T-helper 1 cell treated with Interleukin-12 subunit alpha and Interleukin-12 subunit beta and Interleukin-4 antibody, amounts not matched to agents 30 μg/mL and 1 μg/mL, for 36 hours (primary cell): ENCODE data around the gene KCNAB1.

Experiments used
- H3K27ac Mint-ChIP-seq: one replicate; pipeline ENCODE4 v1.8.0; 2021; ENCODE audit warnings: mild to moderate bottlenecking, mixed read lengths
- H3K27me3 Mint-ChIP-seq: one replicate; pipeline ENCODE4 v1.8.0; 2021; ENCODE audit warnings: low read depth, mixed read lengths
- H3K36me3 Mint-ChIP-seq: one replicate; pipeline ENCODE4 v1.8.0; 2021; ENCODE audit warnings: low read depth, mixed read lengths
- H3K4me1 Mint-ChIP-seq: one replicate; pipeline ENCODE4 v1.8.0; 2021; ENCODE audit warnings: low read depth, mixed read lengths
- H3K4me3 Mint-ChIP-seq: one replicate; pipeline ENCODE4 v1.8.0; 2021; ENCODE audit warnings: mild to moderate bottlenecking, moderate library complexity, mixed read lengths
- H3K9me3 Mint-ChIP-seq: one replicate; pipeline ENCODE4 v1.8.0; 2021; ENCODE audit warnings: mixed read lengths

The KCNAB1 gene

GRCh38 chr3:156460206-156460611, 339.8 kb downstream of the KCNAB1 start:
- Mint-ChIP-seq H3K4me1 (no peaks in the 10 kb centered on the region), H3K9me3 (no peaks in the 10 kb centered on the region), H3K27ac (no peak overlapping the region), H3K36me3 (no peaks in the 10 kb centered on the region), H3K27me3 (peaks cover 41% of the 10 kb centered on the region), H3K4me3 (no peak overlapping the region)

GRCh38 chr3:156461889-156462288, 341.5 kb downstream of the KCNAB1 start:
- Mint-ChIP-seq H3K36me3 (no peaks in the 10 kb centered on the region), H3K27ac (no peak overlapping the region), H3K27me3 (peaks cover 51% of the 10 kb centered on the region), H3K9me3 (no peaks in the 10 kb centered on the region), H3K4me1 (no peaks in the 10 kb centered on the region), H3K4me3 (no peak overlapping the region)

DNA sequence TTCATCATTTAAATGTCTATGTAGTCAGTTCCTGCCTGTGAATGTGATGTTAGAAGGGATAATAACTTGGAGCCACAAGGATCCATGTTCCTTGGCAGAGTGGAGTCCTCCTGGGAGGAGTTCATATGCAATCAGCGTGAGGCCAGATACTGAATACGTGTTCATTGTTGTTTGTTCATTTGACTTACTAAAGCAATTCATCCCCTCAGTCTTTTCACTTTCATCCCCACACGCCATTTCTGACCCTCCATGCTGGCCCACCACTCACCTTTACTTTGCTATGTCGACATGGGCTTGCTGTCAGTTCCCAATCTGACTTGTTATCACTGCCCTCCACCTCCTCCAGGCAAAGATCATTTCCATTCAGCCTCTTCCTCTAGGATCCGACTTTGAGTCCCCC, 342.7 kb downstream of the KCNAB1 start:
- Mint-ChIP-seq H3K9me3 (no peaks in the 10 kb centered on the region), H3K27ac (no peak overlapping the region), H3K4me1 (no peaks in the 10 kb centered on the region), H3K27me3 (peaks cover 59% of the 10 kb centered on the region), H3K36me3 (no peaks in the 10 kb centered on the region), H3K4me3 (no peak overlapping the region)

DNA sequence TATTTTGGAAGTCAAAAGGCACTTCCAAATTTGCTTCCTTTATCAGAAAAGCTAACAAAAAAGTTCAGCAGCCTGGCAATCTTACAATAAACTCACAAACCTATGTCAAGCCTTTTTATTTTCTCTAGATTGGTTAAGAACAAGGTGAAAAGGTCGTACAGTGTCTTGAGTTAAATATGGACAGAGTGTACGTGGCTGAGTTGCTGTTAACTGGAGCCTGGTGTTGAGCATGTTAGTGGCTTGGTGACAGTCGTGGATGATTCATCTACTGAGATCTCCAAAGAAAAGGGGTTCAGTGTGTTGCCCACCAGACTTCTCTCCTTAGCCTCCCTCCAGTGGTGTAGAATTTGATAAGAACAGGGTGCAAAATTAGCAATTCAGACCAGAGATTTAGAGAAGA, 344.8 kb downstream of the KCNAB1 start:
- H3K36me3 Mint-ChIP-seq, result no peaks in the 10 kb centered on the region
- no peak overlapping the region for H3K27ac Mint-ChIP-seq
- no peak overlapping the region for H3K4me3 Mint-ChIP-seq
- no peaks in the 10 kb centered on the region for H3K4me1 Mint-ChIP-seq
- peaks cover 67% of the 10 kb centered on the region for H3K27me3 Mint-ChIP-seq
- no peaks in the 10 kb centered on the region for H3K9me3 Mint-ChIP-seq

GRCh38 chr3:156469456-156469855, 349.1 kb downstream of the KCNAB1 start:
- Mint-ChIP-seq H3K36me3 (no peaks in the 10 kb centered on the region), H3K4me3 (no peak overlapping the region), H3K4me1 (no peaks in the 10 kb centered on the region), H3K27me3 (peaks cover 65% of the 10 kb centered on the region), H3K9me3 (no peaks in the 10 kb centered on the region), H3K27ac (no peak overlapping the region)

GRCh38 chr3:156471431-156471830, 351.1 kb downstream of the KCNAB1 start:
- Mint-ChIP-seq H3K4me1 (peaks cover 2% of the 10 kb centered on the region), H3K27ac (no peak overlapping the region), H3K9me3 (no peaks in the 10 kb centered on the region), H3K27me3 (peaks cover 71% of the 10 kb centered on the region), H3K4me3 (no peak overlapping the region), H3K36me3 (no peaks in the 10 kb centered on the region)

- Mint-ChIP-seq H3K27me3 (peaks cover 73% of the 10 kb centered on the region), H3K4me1 (peaks cover 2% of the 10 kb centered on the region), H3K27ac (no peak overlapping the region), H3K9me3 (no peaks in the 10 kb centered on the region), H3K4me3 (no peak overlapping the region), H3K36me3 (no peaks in the 10 kb centered on the region)
Observed at GRCh38 chr3:156472150-156472549, 351.8 kb downstream of the KCNAB1 start.

GRCh38 chr3:156472684-156473083, 352.3 kb downstream of the KCNAB1 start:
- H3K9me3 Mint-ChIP-seq, result no peaks in the 10 kb centered on the region
- no peak overlapping the region for H3K4me3 Mint-ChIP-seq
- peaks cover 2% of the 10 kb centered on the region for H3K4me1 Mint-ChIP-seq
- no peaks in the 10 kb centered on the region for H3K36me3 Mint-ChIP-seq
- H3K27me3 Mint-ChIP-seq, result peaks cover 73% of the 10 kb centered on the region
- no peak overlapping the region for H3K27ac Mint-ChIP-seq

DNA sequence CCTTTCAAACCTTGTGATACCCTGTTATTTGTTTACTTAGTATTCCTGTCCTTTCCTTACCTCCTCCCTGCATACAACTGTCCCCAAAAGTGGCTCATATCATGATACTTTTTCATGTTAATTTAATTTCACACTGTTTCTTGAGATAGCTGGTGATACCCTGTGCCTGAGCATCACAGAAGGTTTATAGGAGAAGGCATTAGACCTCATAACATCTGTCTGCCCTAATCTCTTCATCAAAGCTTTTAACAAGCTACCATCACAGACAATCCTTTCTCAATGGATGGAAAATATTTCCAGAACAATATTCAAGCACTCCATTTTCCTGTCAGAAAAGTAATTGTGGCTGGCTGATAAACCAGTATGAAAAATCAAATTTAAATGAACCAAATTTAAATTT, 353.0 kb downstream of the KCNAB1 start:
- H3K4me3 Mint-ChIP-seq, result no peak overlapping the region
- H3K9me3 Mint-ChIP-seq, result no peaks in the 10 kb centered on the region
- H3K27ac Mint-ChIP-seq, result no peak overlapping the region
- peaks cover 71% of the 10 kb centered on the region for H3K27me3 Mint-ChIP-seq
- no peaks in the 10 kb centered on the region for H3K36me3 Mint-ChIP-seq
- peaks cover 2% of the 10 kb centered on the region for H3K4me1 Mint-ChIP-seq

DNA sequence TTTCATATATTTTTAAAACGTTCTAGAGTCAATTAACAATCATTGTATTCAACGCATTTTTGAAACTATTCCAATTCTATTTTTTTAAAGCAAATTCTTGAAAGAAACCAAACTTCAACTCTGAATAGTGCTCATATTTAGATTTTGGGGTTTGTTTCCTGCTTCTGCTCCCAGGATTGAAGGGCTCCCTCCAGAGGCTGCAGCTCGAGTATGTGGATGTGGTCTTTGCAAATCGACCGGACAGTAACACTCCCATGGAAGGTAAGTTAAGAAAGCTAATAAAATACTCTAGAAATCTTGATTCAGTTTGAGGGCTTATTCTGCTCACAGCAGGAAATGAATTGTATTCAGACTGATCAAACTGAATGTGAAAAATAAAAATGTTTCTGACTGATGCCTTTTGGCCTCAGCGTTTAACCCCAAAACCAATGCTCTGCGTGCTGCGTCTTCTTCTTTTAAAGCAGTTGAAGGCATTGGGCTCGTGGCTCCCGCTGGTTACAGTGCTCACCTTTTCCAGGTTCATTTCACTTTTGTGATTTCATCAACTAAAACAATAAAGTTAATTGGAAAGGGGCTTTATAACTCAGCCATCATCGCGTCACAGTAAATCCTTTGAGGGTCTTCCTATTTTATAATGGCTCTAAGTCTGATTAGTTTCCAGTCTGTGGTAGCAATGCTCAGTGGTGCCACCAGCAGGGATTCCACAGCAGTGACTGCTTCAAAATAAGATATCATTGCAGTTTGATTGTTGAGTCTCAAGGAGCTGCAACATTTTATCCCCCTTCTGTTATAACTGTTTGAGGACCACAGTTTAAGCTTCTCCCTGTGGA, 354.4 kb downstream of the KCNAB1 start:
- Mint-ChIP-seq H3K27ac (no peak overlapping the region), H3K27me3 (peaks cover 67% of the 10 kb centered on the region), H3K9me3 (no peaks in the 10 kb centered on the region), H3K4me1 (peaks cover 2% of the 10 kb centered on the region), H3K4me3 (no peak overlapping the region), H3K36me3 (no peaks in the 10 kb centered on the region)

DNA sequence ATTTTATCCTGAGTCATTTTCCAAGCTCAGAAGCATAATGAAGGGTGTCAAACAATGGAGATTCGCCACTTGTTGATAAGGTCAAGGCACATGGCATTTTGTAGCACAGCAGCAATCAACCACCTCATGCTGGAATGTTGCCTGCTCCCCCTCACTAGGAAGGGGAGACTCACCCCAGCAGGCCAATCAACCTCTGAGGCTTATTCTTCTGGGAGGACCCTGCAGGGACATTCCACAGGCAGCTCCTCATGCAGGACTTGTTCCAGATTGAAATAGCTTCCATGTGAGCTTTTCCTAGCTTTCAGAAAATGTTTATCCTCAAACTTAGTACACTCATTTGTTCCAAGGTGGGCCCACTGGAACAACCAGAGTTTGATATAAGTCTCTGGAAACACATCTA, 356.9 kb downstream of the KCNAB1 start:
- Mint-ChIP-seq H3K4me3 (no peak overlapping the region), H3K4me1 (peaks cover 6% of the 10 kb centered on the region), H3K36me3 (no peaks in the 10 kb centered on the region), H3K9me3 (no peaks in the 10 kb centered on the region), H3K27ac (no peak overlapping the region), H3K27me3 (peaks cover 53% of the 10 kb centered on the region)

DNA sequence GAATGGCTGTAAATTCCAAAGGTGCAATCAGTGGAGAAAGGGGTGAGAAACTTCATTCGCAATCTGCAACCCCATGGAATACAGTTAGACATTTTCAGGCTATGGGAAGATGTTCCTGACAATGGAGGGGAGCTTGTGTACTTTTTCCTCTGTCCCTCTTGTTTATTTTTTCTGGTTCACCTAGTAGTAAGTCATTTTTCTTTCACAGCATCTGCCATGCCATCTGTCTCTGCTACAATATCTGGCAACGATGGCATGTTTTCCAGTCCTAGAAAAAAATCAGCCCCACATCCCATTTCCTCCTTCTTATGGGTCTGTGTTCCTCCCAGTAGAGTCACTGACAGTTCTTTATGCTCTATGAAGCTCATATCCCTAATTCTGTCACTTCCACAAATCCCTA, 358.5 kb downstream of the KCNAB1 start:
- no peaks in the 10 kb centered on the region for H3K9me3 Mint-ChIP-seq
- no peak overlapping the region for H3K27ac Mint-ChIP-seq
- no peaks in the 10 kb centered on the region for H3K36me3 Mint-ChIP-seq
- H3K27me3 Mint-ChIP-seq, result peaks cover 45% of the 10 kb centered on the region
- peaks cover 18% of the 10 kb centered on the region for H3K4me1 Mint-ChIP-seq
- no peak overlapping the region for H3K4me3 Mint-ChIP-seq

GRCh38 chr3:156479604-156480003, 359.2 kb downstream of the KCNAB1 start:
- no peak overlapping the region for H3K27ac Mint-ChIP-seq
- no peaks in the 10 kb centered on the region for H3K36me3 Mint-ChIP-seq
- no peaks in the 10 kb centered on the region for H3K9me3 Mint-ChIP-seq
- H3K4me3 Mint-ChIP-seq, result no peak overlapping the region
- peaks cover 25% of the 10 kb centered on the region for H3K4me1 Mint-ChIP-seq
- H3K27me3 Mint-ChIP-seq, result peaks cover 37% of the 10 kb centered on the region

- Mint-ChIP-seq H3K27ac (no peak overlapping the region), H3K36me3 (peaks cover under 1% of the 10 kb centered on the region), H3K4me1 (peaks cover 27% of the 10 kb centered on the region), H3K9me3 (no peaks in the 10 kb centered on the region), H3K27me3 (peaks cover 26% of the 10 kb centered on the region), H3K4me3 (no peak overlapping the region)
Observed at GRCh38 chr3:156480949-156481348, 360.6 kb downstream of the KCNAB1 start.

GRCh38 chr3:156483002-156483401, 362.6 kb downstream of the KCNAB1 start:
- peak overlapping the region; percentile 61 for H3K4me3 Mint-ChIP-seq
- peaks cover 18% of the 10 kb centered on the region for H3K27me3 Mint-ChIP-seq

More at GRCh38 chr3:156483002-156483401, 362.6 kb downstream of the KCNAB1 start:
- peaks cover 1% of the 10 kb centered on the region for H3K36me3 Mint-ChIP-seq
- H3K4me1 Mint-ChIP-seq, result peaks cover 29% of the 10 kb centered on the region
- no peaks in the 10 kb centered on the region for H3K9me3 Mint-ChIP-seq
- H3K27ac Mint-ChIP-seq, result peak overlapping the region; percentile 93
